HEK293 (cell line): ENCODE results near the gene FICD.

Experiments used
- CTCF ChIA-PET: fragments of 350-600 bp; formaldehyde crosslinking; extraction: SDS; loops from one replicate; lab custom pipeline; 2021; ENCODE audit warnings: antibody characterized with exemption; lab: Yijun Ruan, JAX
- POLR2A ChIA-PET: fragments of 300-600 bp; formaldehyde crosslinking; extraction: SDS; loops from one replicate; lab custom pipeline; 2020; ENCODE audit warnings: antibody characterized with exemption, inconsistent platforms; lab: Yijun Ruan, JAX
- H3K27ac ChIP-seq: fragments of 200-500 bp; sonication (Bioruptor generic); 2 replicates; pipeline ENCODE4 v1.5.1; 2014; ENCODE audit warnings: low read depth, low read length, control low read depth, inconsistent platforms; ENCODE audit errors: extremely low read depth
- H3K36me3 ChIP-seq, 2 experiments: fragments of 200-500 bp in 1 of 2; sonication (Bioruptor generic) in 1 of 2; 1 replicate in 1 of 2; 2 replicates in 1 of 2; pipeline ENCODE4 v1.5.1; 2014 to 2017; ENCODE audit warnings: inconsistent platforms in 2 of 2, low read length in 2 of 2; ENCODE audit not compliant: control insufficient read depth in 2 of 2, insufficient read depth in 1 of 2
- H3K4me1 ChIP-seq: fragments of 200-500 bp; sonication (Bioruptor generic); 2 replicates; pipeline ENCODE4 v1.5.1; 2014; ENCODE audit warnings: mild to moderate bottlenecking, low read length, inconsistent platforms; ENCODE audit not compliant: control insufficient read depth, insufficient read depth
- H3K4me3 ChIP-seq: 2 replicates; pipeline ENCODE4 v1.5.1; 2011; ENCODE audit warnings: low read depth, mild to moderate bottlenecking, control low read depth, low read length, moderate library complexity
- H3K9me3 ChIP-seq: fragments of 200-500 bp; sonication (Bioruptor generic); 2 replicates; pipeline ENCODE4 v1.5.1; 2014; ENCODE audit warnings: low read depth, low read length, inconsistent platforms; ENCODE audit not compliant: control insufficient read depth, insufficient read depth
- FEZF1 ChIP-seq: fragments of 450-650 bp; formaldehyde crosslinking; IDR thresholded peaks from 2 replicates; pipeline ENCODE4 v1.5.1; 2016; ENCODE audit warnings: missing biosample characterization, missing genetic modification characterization
- HOXA7 ChIP-seq: sonication (generic); formaldehyde crosslinking; IDR thresholded peaks from 2 replicates; pipeline ENCODE4 v1.8.1; 2022; ENCODE audit warnings: missing genetic modification reagents, borderline replicate concordance
- HOXC10 ChIP-seq: sonication (generic); formaldehyde crosslinking; IDR thresholded peaks from 2 replicates; pipeline ENCODE4 v1.8.1; 2023; ENCODE audit warnings: mild to moderate bottlenecking, missing genetic modification reagents
- PRDM1 ChIP-seq: fragments of 450-650 bp; formaldehyde crosslinking; IDR thresholded peaks from 2 replicates; pipeline ENCODE4; 2016; ENCODE audit warnings: missing biosample characterization, missing genetic modification characterization
- REPIN1 ChIP-seq: fragments of 450-650 bp; formaldehyde crosslinking; IDR thresholded peaks from 2 replicates; pipeline ENCODE4 v1.5.1; 2017; ENCODE audit warnings: missing biosample characterization, missing genetic modification characterization, low read depth
- SCRT2 ChIP-seq: fragments of 450-650 bp; formaldehyde crosslinking; IDR thresholded peaks from 2 replicates; pipeline ENCODE4 v1.5.1; 2016; ENCODE audit warnings: missing biosample characterization, missing genetic modification characterization
- SP2 ChIP-seq: fragments of 450-650 bp; formaldehyde crosslinking; IDR thresholded peaks from 2 replicates; pipeline ENCODE4 v1.5.1; 2016; ENCODE audit warnings: missing biosample characterization, missing genetic modification characterization
- TCF7L2 ChIP-seq: IDR thresholded peaks from 2 replicates; pipeline ENCODE4 v1.6.1; 2011; ENCODE audit warnings: low read depth, mild to moderate bottlenecking, inconsistent platforms, low read length, moderate library complexity, borderline replicate concordance
- ZBTB7A ChIP-seq: fragments of 450-650 bp; formaldehyde crosslinking; IDR thresholded peaks from 2 replicates; pipeline ENCODE4 v1.5.1; 2016; ENCODE audit warnings: low read depth, missing biosample characterization, missing genetic modification characterization
- ZBTB8A ChIP-seq: fragments of 450-650 bp; formaldehyde crosslinking; IDR thresholded peaks from 2 replicates; pipeline ENCODE4 v1.5.1; 2016; ENCODE audit warnings: missing biosample characterization, missing genetic modification characterization
- ZFP37 ChIP-seq: fragments of 450-650 bp; formaldehyde crosslinking; IDR thresholded peaks from 2 replicates; pipeline ENCODE4 v1.5.1; 2016; ENCODE audit warnings: missing biosample characterization, missing genetic modification characterization
- ZNF19 ChIP-seq: fragments of 450-650 bp; formaldehyde crosslinking; IDR thresholded peaks from 2 replicates; pipeline ENCODE4; 2016; ENCODE audit warnings: missing biosample characterization, missing genetic modification characterization, low read depth
- ZNF24 ChIP-seq: fragments of 450-650 bp; formaldehyde crosslinking; IDR thresholded peaks from 2 replicates; pipeline ENCODE4 v1.5.1; 2016; ENCODE audit warnings: missing biosample characterization, missing genetic modification characterization
- ZNF292 ChIP-seq: fragments of 450-650 bp; formaldehyde crosslinking; IDR thresholded peaks from 2 replicates; pipeline ENCODE4 v1.5.1; 2016; ENCODE audit warnings: low read depth, missing biosample characterization, missing genetic modification characterization, borderline replicate concordance
- ZNF391 ChIP-seq: fragments of 450-650 bp; formaldehyde crosslinking; IDR thresholded peaks from 2 replicates; pipeline ENCODE4 v1.5.1; 2016; ENCODE audit warnings: low read depth, missing biosample characterization, missing genetic modification characterization, borderline replicate concordance
- ZNF416 ChIP-seq: fragments of 450-650 bp; formaldehyde crosslinking; IDR thresholded peaks from 2 replicates; pipeline ENCODE4 v1.5.1; 2016; ENCODE audit warnings: missing biosample characterization, missing genetic modification characterization
- ZNF473 ChIP-seq: fragments of 450-650 bp; formaldehyde crosslinking; IDR thresholded peaks from 2 replicates; pipeline ENCODE4 v1.5.1; 2017; ENCODE audit warnings: missing biosample characterization, missing genetic modification characterization
- ZNF658 ChIP-seq: fragments of 450-650 bp; formaldehyde crosslinking; IDR thresholded peaks from 2 replicates; pipeline ENCODE4; 2016; ENCODE audit warnings: missing biosample characterization, missing genetic modification characterization
- ZNF670 ChIP-seq: fragments of 450-650 bp; formaldehyde crosslinking; IDR thresholded peaks from 2 replicates; pipeline ENCODE4 v1.5.1; 2016; ENCODE audit warnings: missing biosample characterization, missing genetic modification characterization, low read depth
- ZSCAN30 ChIP-seq: fragments of 450-650 bp; IDR thresholded peaks from 2 replicates; pipeline ENCODE4 v1.5.1; 2018; ENCODE audit warnings: missing biosample characterization, mild to moderate bottlenecking, missing genetic modification characterization, moderate library complexity
- ZXDB ChIP-seq: fragments of 450-650 bp; formaldehyde crosslinking; IDR thresholded peaks from 2 replicates; pipeline ENCODE4 v1.5.1; 2016; ENCODE audit warnings: missing biosample characterization, missing genetic modification characterization
- TF ChIP-seq, protein P1 (sequence below): fragments of 450-650 bp; formaldehyde crosslinking; IDR thresholded peaks from 2 replicates; pipeline ENCODE4 v1.5.1; 2016; ENCODE audit warnings: missing biosample characterization, missing genetic modification characterization
- TF ChIP-seq, protein P2 (sequence below): fragments of 450-650 bp; formaldehyde crosslinking; IDR thresholded peaks from 2 replicates; pipeline ENCODE4 v1.5.1; 2017; ENCODE audit warnings: missing biosample characterization, missing genetic modification characterization
- TF ChIP-seq, protein P3 (sequence below): fragments of 450-650 bp; formaldehyde crosslinking; IDR thresholded peaks from 2 replicates; pipeline ENCODE4 v1.5.1; 2016; ENCODE audit warnings: missing biosample characterization, missing genetic modification characterization
- TF ChIP-seq, protein P4 (sequence below): fragments of 450-650 bp; IDR thresholded peaks from 2 replicates; pipeline ENCODE4 v1.5.1; 2018; ENCODE audit warnings: missing biosample characterization, missing genetic modification characterization

Gene FICD

DNA sequence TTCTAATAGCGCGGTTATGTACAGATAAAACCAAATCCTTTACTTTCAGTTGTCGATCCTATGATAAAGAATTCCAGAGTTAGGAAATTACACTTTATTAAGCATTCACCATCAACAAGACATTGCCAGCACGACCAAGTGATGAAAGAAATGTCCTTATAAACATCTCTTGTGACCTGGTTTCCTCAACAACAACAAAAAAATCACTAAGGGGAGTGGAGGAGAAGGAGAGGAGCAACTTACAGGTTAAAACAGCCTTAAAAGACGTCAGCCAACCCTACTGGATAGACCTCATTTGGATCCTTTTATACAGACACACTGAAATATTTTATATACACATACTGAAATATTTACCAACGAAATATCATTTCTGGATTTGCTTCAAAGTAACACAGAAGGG lies 23.1 kb downstream of the FICD start:
- ChIA-PET CTCF (no interaction called here), POLR2A (interaction anchor here (0.7 kb wide), 1 partner anchor 25 kb away, joined by 4 read pairs; the partner anchor contains the start of gene ISCU)
- H3K36me3 ChIP-seq, result peaks cover 44 to 70% of the 10 kb centered on the region in 2 experiments

DNA sequence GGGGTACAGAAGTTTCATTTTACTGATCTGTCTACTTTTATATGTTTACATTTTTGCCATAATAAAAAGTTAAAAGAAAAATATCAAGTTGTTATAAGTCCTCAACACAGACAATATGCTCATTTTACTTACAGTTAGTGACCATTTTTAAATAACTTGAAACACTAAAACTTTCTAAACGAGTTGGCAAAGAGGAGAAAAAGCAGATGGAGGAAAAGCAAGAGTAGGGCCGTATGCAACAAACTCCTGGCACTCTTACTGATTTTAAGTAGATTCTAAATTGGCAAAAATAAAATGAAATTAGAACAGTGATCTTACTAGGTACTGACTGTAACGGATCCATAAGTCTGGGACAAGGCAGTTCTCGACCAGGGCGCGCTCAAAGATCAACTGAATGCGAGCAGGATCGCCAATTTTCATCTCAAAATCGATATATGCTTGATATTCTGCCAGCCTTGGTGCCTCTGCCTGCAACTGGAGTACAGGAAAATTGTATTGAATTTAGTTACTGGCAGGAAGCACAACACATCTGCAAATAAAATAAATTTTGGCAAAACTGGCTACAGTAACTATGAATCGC lies 23.6 kb downstream of the FICD start:
- H3K27ac ChIP-seq, result no peak overlapping the region
- POLR2A ChIA-PET, result no interaction called here
- CTCF ChIA-PET, result no interaction called here
- no peaks in the 10 kb centered on the region for H3K4me1 ChIP-seq
- no peaks in the 10 kb centered on the region for H3K9me3 ChIP-seq
- H3K36me3 ChIP-seq, result peaks cover 42 to 75% of the 10 kb centered on the region in 2 experiments
- H3K4me3 ChIP-seq, result no peak overlapping the region
- TF ChIP-seq ZFP37 (tag by site-specific recombination) (no peak), ZSCAN30 (tag by site-specific recombination) (no peak), SCRT2 (no peak), ZNF391 (no peak), SP2 (tag by site-specific recombination) (no peak), PRDM1 (tag by site-specific recombination) (no peak), ZNF670 (tag by site-specific recombination) (no peak), ZNF416 (tag by site-specific recombination) (no peak), ZBTB7A (tag by site-specific recombination) (no peak)
- TF ChIP-seq, protein P1, sequence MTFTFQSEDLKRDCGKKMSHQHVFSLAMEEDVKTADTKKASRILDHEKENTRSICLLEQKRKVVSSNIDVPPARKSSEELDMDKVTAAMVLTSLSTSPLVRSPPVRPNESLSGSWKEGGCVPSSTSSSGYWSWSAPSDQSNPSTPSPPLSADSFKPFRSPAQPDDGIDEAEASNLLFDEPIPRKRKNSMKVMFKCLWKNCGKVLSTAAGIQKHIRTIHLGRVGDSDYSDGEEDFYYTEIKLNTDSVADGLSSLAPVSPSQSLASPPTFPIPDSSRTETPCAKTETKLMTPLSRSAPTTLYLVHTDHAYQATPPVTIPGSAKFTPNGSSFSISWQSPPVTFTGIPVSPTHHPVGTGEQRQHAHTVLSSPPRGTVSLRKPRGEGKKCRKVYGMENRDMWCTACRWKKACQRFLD (tag by site-specific recombination), result no peak
- TF ChIP-seq, protein P2, sequence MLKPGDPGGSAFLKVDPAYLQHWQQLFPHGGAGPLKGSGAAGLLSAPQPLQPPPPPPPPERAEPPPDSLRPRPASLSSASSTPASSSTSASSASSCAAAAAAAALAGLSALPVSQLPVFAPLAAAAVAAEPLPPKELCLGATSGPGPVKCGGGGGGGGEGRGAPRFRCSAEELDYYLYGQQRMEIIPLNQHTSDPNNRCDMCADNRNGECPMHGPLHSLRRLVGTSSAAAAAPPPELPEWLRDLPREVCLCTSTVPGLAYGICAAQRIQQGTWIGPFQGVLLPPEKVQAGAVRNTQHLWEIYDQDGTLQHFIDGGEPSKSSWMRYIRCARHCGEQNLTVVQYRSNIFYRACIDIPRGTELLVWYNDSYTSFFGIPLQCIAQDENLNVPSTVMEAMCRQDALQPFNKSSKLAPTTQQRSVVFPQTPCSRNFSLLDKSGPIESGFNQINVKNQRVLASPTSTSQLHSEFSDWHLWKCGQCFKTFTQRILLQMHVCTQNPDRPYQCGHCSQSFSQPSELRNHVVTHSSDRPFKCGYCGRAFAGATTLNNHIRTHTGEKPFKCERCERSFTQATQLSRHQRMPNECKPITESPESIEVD (tag by site-specific recombination), result no peak
- TF ChIP-seq, protein P3, sequence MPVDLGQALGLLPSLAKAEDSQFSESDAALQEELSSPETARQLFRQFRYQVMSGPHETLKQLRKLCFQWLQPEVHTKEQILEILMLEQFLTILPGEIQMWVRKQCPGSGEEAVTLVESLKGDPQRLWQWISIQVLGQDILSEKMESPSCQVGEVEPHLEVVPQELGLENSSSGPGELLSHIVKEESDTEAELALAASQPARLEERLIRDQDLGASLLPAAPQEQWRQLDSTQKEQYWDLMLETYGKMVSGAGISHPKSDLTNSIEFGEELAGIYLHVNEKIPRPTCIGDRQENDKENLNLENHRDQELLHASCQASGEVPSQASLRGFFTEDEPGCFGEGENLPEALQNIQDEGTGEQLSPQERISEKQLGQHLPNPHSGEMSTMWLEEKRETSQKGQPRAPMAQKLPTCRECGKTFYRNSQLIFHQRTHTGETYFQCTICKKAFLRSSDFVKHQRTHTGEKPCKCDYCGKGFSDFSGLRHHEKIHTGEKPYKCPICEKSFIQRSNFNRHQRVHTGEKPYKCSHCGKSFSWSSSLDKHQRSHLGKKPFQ (tag by site-specific recombination), result no peak

More for the DNA sequence above, 23.1 kb downstream of the FICD start:
- H3K4me1 ChIP-seq, result no peaks in the 10 kb centered on the region
- no peak for TF ChIP-seq ZBTB8A
- TF ChIP-seq, all 188 proteins: peak for 0
- H3K4me3 ChIP-seq, result no peak overlapping the region
- H3K9me3 ChIP-seq, result no peaks in the 10 kb centered on the region
- no peak overlapping the region for H3K27ac ChIP-seq

DNA sequence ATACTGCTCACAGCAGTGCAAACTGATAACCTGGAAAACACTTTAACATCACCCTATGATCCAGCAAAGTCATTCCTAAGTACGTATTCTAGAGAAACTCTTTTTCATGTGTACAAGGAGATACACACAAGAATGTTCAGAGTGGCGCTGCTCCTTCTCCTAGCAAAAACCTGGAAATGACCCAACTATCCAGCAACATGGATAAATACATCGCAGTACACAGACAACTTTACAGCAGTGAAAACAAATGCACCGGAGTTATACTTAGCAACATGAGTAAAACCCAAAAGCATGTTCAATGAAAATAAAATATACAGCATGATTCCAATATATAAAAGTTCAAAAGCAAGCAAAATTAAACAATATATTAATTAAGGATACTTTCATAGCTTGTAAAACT lies 27.2 kb downstream of the FICD start:
- H3K4me3 ChIP-seq, result no peak overlapping the region
- no peaks in the 10 kb centered on the region for H3K4me1 ChIP-seq
- no peaks in the 10 kb centered on the region for H3K9me3 ChIP-seq
- ChIA-PET CTCF (interaction anchor here (1.1 kb wide), 1 partner anchor 12 kb away, joined by 3 read pairs; no protein-coding TSS in a partner anchor), POLR2A (no interaction called here)
- H3K36me3 ChIP-seq, result peaks cover 51 to 75% of the 10 kb centered on the region in 2 experiments
- H3K27ac ChIP-seq, result no peak overlapping the region
- no peak for TF ChIP-seq HOXA7 (CRISPR knock-in tag)
- TF ChIP-seq ZNF19 (tag by site-specific recombination), result no peak
- no peak for TF ChIP-seq ZNF473 (tag by site-specific recombination)
- no peak for TF ChIP-seq ZXDB (tag by site-specific recombination)
- TF ChIP-seq, protein P4, sequence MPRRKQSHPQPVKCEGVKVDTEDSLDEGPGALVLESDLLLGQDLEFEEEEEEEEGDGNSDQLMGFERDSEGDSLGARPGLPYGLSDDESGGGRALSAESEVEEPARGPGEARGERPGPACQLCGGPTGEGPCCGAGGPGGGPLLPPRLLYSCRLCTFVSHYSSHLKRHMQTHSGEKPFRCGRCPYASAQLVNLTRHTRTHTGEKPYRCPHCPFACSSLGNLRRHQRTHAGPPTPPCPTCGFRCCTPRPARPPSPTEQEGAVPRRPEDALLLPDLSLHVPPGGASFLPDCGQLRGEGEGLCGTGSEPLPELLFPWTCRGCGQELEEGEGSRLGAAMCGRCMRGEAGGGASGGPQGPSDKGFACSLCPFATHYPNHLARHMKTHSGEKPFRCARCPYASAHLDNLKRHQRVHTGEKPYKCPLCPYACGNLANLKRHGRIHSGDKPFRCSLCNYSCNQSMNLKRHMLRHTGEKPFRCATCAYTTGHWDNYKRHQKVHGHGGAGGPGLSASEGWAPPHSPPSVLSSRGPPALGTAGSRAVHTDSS (tag by site-specific recombination), result no peak
- TF ChIP-seq HOXC10 (CRISPR knock-in tag), result no peak
- TF ChIP-seq TCF7L2, result no peak
- no peak for TF ChIP-seq FEZF1 (tag by site-specific recombination)
- TF ChIP-seq ZNF24 (tag by site-specific recombination), result no peak
- no peak for TF ChIP-seq ZNF292
- TF ChIP-seq, protein P3 (tag by site-specific recombination), result no peak
- TF ChIP-seq REPIN1 (tag by site-specific recombination), result no peak
- no peak for TF ChIP-seq ZNF658 (tag by site-specific recombination)
